Lower leg skin (tissue), 4 donors: ENCODE data around the gene MAP1S. TPM values are rescaled to one million over a fixed set of nuclear protein-coding genes. Genes with fewer than 3 reads are reported as not detected.

Source experiments
- DNase-seq, 2 donors: peaks; one replicate each; pipeline ENCODE4 v3.0.0-alpha.2; 2019; ENCODE audit warnings: low spot score in 2 of 2
- H3K4me3 ChIP-seq: fragments of 200-600 bp; sonication (generic); 2 replicates; pipeline ENCODE4 v1.5.1; 2017; ENCODE audit warnings: mild to moderate bottlenecking, low read depth; ENCODE audit not compliant: poor library complexity, severe bottlenecking
- CTCF ChIP-seq, 3 donors: fragments of 450-650 bp; IDR thresholded peaks; one replicate each; pipeline ENCODE4 v1.5.1; 2016; ENCODE audit warnings: antibody characterized with exemption in 3 of 3, mild to moderate bottlenecking in 3 of 3, moderate library complexity in 2 of 3
- POLR2A ChIP-seq, 2 donors: fragments of 450-650 bp; IDR thresholded peaks; one replicate each; pipeline ENCODE4 v1.6.1; 2016 to 2017; ENCODE audit warnings: antibody characterized with exemption in 2 of 2, mild to moderate bottlenecking in 1 of 2, moderate library complexity in 1 of 2
- WGBS, 2 donors: methylation state at CpG; one replicate each; pipeline ENCODE4 v1.1.5; 2018; 5-methylcytosine and 5-hydroxymethylcytosine counted together
- intact Hi-C: fragments of 100-400 bp; cut with DNase I; formaldehyde crosslinking; loops from one replicate; pipeline ENCODE4 v1.15.0; 2023; ENCODE audit warnings: low total_unique reads
- total RNA-seq, 4 donors: library from RNA; depleted of rRNA; stranded (reverse); fragments of >200 nt; gene quantifications; one replicate each; pipeline ENCODE4 v1.1.0, GENCODE V29; 2016

Gene MAP1S
- total RNA-seq, 4 donors from 2014 or later = 10.8 to 32.7 (median 24.5) TPM

GRCh38 chr19:17706750-17707181, 12.5 kb upstream of the MAP1S start:
- no peak for DNase-seq
- no peak overlapping the region for H3K4me3 ChIP-seq
- 31 to 33% methylated on average over 15 to 17 of the region's 17 CpGs for WGBS, 2 donors
- TF ChIP-seq CTCF (IDR thresholded peaks at IDR 0.05) (no peak), POLR2A (IDR thresholded peaks at IDR 0.05) (no peak)
- intact Hi-C loops = loop anchor here (10.0 kb wide), 1 partner anchor 148 kb away; the partner anchor contains the start of gene RPL18A

- TF ChIP-seq POLR2A (IDR thresholded peaks at IDR 0.05) = no peak
- TF ChIP-seq CTCF (IDR thresholded peaks at IDR 0.05) = no peak
- no peak overlapping the region for H3K4me3 ChIP-seq
- no peak for DNase-seq
- WGBS, 2 donors = 36 to 43% methylated on average over 6 of the region's 6 CpGs
- intact Hi-C loops = no loop called here
Measured at GRCh38 chr19:17711851-17712250, 7.4 kb upstream of the MAP1S start.

- H3K4me3 ChIP-seq = no peak overlapping the region
- intact Hi-C loops = no loop called here
- 66 to 81% methylated on average over 4 of the region's 4 CpGs for WGBS, 2 donors
Measured at GRCh38 chr19:17716309-17716929, 2.9 kb upstream of the MAP1S start.

GRCh38 chr19:17718550-17718946, 732 bp upstream of the MAP1S start:
- intact Hi-C loops = no loop called here
- TF ChIP-seq CTCF (IDR thresholded peaks at IDR 0.05) (no peak), POLR2A (IDR thresholded peaks at IDR 0.05) (no peak)
- 74 to 86% methylated on average over 4 of the region's 4 CpGs for WGBS, 2 donors
- no peak overlapping the region for H3K4me3 ChIP-seq
- no peak for DNase-seq

More at GRCh38 chr19:17716309-17716929, 2.9 kb upstream of the MAP1S start:
- no peak for TF ChIP-seq CTCF (IDR thresholded peaks at IDR 0.05)
- no peak for TF ChIP-seq POLR2A (IDR thresholded peaks at IDR 0.05)
- DNase-seq = no peak

GRCh38 chr19:17719730-17720400, 585 bp downstream of the MAP1S start:
- DNase-seq = no peak
- TF ChIP-seq CTCF (IDR thresholded peaks at IDR 0.05) = no peak
- 5 to 7% methylated on average over 12 to 22 of the region's 38 CpGs for WGBS, 2 donors
- intact Hi-C loops = no loop called here
- H3K4me3 ChIP-seq = peak overlapping the region; percentile 82
